Thyroid gland (tissue), 4 donors: ENCODE measurements around the gene LINGO4.

ENCODE experiments used
- POLR2A ChIP-seq, 2 donors: fragments of 450-650 bp; IDR thresholded peaks; one replicate each; pipeline ENCODE4 v1.6.1; 2017; ENCODE audit warnings: antibody characterized with exemption in 2 of 2, mild to moderate bottlenecking in 2 of 2, moderate library complexity in 1 of 2
- TF ChIP-seq, protein P1 (sequence below), 6 experiments: fragments of 200-600 bp in 3 of 6; fragments of 450-650 bp in 3 of 6; sonication (generic) in 3 of 6; IDR thresholded peaks; one replicate each; pipeline ENCODE4 v1.5.1; 2016 to 2019; ENCODE audit warnings: antibody characterized with exemption in 6 of 6, mild to moderate bottlenecking in 2 of 6, inconsistent platforms in 1 of 6, moderate library complexity in 1 of 6

- TF ChIP-seq, protein P1, sequence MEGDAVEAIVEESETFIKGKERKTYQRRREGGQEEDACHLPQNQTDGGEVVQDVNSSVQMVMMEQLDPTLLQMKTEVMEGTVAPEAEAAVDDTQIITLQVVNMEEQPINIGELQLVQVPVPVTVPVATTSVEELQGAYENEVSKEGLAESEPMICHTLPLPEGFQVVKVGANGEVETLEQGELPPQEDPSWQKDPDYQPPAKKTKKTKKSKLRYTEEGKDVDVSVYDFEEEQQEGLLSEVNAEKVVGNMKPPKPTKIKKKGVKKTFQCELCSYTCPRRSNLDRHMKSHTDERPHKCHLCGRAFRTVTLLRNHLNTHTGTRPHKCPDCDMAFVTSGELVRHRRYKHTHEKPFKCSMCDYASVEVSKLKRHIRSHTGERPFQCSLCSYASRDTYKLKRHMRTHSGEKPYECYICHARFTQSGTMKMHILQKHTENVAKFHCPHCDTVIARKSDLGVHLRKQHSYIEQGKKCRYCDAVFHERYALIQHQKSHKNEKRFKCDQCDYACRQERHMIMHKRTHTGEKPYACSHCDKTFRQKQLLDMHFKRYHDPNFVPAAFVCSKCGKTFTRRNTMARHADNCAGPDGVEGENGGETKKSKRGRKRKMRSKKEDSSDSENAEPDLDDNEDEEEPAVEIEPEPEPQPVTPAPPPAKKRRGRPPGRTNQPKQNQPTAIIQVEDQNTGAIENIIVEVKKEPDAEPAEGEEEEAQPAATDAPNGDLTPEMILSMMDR (IDR thresholded peaks at IDR 0.05) = no peak
- TF ChIP-seq POLR2A (IDR thresholded peaks at IDR 0.05) = no peak
Observed at GRCh38 chr1:151841141-151841540, 35.9 kb upstream of the LINGO4 start.
